Myocyte (in vitro differentiated cells): Measurements from ENCODE around the gene UTP11. TPM values are rescaled to one million over a fixed set of nuclear protein-coding genes. Genes with fewer than 3 reads are reported as not detected.

Experiments
- DNase-seq: peaks from one replicate; pipeline ENCODE4 v3.0.0-alpha.2; 2012; ENCODE audit warnings: low read depth
- total RNA-seq: library from RNA; depleted of rRNA; stranded (reverse); fragments of >200 nt; gene quantifications from 2 replicates; pipeline ENCODE4 v1.2.3, GENCODE V29; 2014

Gene UTP11
- total RNA-seq, 1 donor from 2014 or later, result 137 TPM

DNA sequence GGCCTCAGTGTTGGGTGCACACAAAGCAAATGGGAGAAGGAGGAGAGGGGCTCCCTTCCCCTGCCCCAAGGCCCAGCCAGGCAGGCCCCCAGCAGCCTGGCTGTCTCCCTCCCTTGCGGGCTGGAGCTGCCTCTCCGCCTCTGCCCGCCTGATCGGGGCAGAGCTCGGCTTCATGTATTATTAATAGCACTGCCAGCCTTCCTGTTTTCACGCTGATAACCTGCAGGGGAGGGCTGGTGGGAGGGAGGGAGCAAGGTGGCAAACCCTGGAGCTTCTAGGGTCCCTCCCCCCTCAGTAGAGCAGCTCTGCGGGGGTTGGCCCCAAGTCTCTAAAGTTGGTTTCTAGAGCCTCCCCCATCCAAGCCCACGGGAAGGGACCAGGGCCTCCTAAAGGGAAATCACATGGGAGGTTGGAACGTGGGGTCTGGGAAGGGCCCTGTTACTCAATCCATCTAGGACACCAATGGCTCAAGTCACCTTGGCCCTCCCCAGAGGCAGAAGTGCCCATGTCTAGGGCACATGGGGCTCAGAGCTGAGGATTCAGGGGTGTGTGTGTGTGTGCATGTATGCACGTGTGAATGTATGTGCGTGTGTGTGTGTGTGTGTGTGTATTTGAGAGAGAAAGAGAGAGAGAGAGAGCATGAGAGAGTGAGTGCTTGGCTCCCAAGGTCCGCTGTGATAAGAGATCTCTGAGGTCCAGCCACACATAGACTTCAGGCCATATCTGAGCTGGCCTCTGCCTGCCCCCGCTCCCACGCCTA, 55.9 kb downstream of the UTP11 start:
- no peak for DNase-seq

DNA sequence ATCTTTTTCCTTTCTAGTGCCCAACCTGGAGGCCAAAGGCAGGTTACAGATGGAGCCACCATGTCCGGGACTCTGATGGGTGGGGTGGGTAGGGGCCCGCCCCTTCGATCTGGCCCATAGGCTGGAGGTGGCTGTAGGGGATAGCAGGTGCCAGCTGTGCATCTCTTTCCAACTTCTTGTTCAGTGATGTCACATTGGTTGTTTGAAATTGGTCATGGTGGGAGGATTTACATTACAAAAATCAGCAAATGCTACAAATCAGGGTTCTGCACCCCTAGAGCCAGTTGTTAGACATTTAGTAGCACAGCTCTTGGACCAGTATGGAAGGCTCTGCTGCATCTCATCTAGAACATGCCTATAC, 56.4 kb downstream of the UTP11 start:
- no peak for DNase-seq

DNA sequence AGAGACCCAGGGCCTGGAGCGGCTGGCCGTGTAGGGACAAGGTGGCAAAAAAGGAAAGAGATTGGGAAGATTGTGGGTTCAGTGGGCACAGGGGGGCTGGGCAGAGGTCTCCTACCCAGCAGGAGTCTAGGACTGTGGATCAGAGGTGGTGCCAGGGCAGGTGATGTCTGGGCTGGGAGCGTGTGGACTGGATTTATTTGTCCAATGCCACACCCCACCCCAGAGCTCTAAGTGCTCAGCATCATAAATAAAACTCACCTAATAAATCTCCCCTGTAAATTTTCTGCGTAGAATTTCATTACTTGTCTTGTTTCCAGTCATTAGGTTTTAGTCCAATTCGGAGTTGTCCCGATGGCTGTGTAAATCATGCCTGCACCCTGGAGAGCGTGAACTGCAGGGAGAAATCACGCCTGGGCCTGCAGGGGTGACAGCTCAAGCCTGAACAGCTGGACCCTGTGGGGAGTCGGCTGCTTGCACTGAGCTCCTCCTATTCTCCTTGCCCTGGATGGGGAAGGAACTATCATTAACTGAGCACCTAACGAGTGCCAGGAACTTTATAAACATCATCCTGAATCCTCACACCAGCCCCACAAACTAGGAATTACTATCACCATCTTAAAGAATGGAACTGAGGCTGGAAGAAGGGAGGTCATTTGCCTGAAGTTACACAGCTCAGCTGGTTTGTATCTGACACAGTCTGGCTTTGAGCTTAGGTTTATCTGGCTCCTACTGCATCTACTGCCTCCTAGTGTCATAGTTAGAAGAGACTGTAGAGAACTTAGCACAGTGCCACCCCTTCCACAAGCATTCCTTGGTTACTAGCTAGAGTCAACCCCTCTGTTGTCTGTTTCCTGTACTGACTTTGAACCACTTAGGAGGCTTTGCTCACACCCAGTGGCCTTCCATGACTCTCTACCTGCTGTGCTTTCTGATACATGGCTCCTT, 59.0 kb downstream of the UTP11 start:
- peak; percentile 24 for DNase-seq

DNA sequence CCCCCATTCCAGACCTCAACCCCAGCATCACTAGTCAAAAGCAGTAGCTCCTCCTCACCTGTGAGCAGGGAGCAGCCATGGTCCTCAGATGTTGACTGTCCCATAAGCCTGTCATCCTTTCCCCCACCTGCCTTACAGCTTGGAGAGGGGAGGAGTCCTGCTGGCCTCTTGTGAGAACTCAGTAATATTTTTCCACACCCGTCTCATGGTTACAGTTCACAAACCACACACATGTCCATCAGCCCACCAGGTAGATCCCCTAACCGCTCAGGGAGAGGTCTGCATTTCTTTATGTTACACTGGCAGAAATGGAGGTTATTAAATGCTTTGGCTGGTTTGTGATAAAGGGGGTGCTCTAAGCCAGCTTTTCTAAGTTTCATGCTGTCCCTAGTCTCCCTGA, 60.3 kb downstream of the UTP11 start:
- no peak for DNase-seq

DNA sequence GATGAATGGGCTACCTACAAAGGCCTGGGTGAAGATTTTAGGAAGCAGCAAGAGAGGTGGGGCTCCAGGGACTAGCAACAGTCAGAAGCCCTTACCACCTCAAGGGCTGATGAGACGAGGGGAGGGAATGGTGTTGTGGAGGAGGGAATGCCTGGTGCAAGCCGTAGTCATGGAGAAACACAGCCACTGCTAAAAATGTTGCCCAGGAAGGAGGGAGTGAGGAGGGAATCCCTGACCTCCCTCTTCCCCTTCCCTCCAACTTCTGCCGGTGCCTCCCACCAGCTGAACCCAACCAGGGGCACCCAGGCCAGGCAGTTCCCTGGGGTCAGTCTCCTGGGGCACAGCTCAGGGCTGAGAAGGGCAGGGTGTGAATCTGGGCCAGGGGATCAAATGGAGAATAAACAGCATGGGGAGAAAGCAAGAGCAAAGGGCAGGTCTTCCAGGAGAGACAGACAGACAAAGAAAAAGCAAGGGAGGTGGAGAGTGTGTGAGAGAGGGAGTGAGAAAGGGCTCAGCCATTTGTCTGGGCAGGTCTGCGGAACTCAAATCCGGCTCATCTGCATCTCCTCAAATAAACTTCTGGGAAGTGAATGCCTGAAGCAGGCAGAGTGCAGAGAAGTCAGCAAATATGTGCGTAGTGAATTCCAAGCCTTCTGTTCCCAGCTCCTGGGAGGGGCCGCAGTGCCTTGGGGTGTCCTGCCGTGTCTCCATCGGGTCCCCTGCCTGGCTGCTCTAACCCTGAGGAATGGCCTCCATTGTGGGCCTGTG, 61.2 kb downstream of the UTP11 start:
- DNase-seq, result no peak

DNA sequence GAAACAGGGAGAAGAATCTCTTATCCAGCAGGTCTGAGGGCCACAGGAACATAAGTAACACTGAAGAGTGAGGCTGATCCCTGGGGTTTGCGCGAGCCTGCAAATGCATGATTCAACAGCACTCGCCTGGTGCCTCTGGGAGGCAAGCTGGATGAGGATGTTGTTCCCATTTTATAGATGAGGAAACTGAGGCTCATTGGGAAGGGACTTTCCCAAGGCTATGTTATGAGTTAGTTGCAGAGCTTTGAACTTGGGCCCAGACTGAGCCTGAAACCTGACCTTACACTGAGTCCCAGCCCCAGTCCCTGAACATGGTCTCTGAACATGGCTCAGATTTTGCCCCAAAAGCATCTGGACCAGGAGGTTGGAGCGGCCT, 61.8 kb downstream of the UTP11 start:
- DNase-seq, result no peak

Other genes with a start within 250 kb of the UTP11 start
- not detected in 2 replicates for gene EPHA10, start 247.6 kb upstream of the UTP11 start, total RNA-seq
- gene MANEAL, start 218.9 kb upstream of the UTP11 start, total RNA-seq, result 10.6 and 10.8 TPM in 2 replicates
- 113 and 140 TPM in 2 replicates for gene C1orf122, start 204.9 kb upstream of the UTP11 start, total RNA-seq
- gene YRDC, start 204.5 kb upstream of the UTP11 start, total RNA-seq, result 12.3 and 15.3 TPM in 2 replicates
- 2.1 and 2.3 TPM in 2 replicates for gene MTF1, start 153.1 kb upstream of the UTP11 start, total RNA-seq
- 15.7 and 16.8 TPM in 2 replicates for gene INPP5B, start 65.7 kb upstream of the UTP11 start, total RNA-seq
- gene SF3A3, start 22.7 kb upstream of the UTP11 start, total RNA-seq, result 43.2 and 50.2 TPM in 2 replicates
- gene FHL3, start 7.2 kb upstream of the UTP11 start, total RNA-seq, result 42.2 and 70.1 TPM in 2 replicates
- 0.21 and 0.52 TPM in 2 replicates for gene POU3F1, start 34.1 kb downstream of the UTP11 start, total RNA-seq